Central memory CD8-positive, alpha-beta T cell (primary cell): ENCODE results near the gene FAM151A.

Experiments
- ATAC-seq: fragments of 150-1000 bp; cut with Tn5 transposase; replicated peaks from 2 replicates; pipeline ENCODE4 v1.10.0; 2022; ENCODE audit warnings: mild to moderate bottlenecking, moderate FRiP score, moderate number of reproducible peaks; ENCODE audit not compliant: poor library complexity, severe bottlenecking; ENCODE audit errors: extremely low read depth
- DNase-seq, 2 donors: peaks; one replicate each; pipeline ENCODE4 v3.0.0; 2021; ENCODE audit warnings: low spot score in 2 of 2
- H3K27ac Mint-ChIP-seq: one replicate; pipeline ENCODE4 v1.8.0; 2022; ENCODE audit warnings: low read depth, mild to moderate bottlenecking, moderate library complexity, mixed read lengths
- H3K27me3 Mint-ChIP-seq: one replicate; pipeline ENCODE4 v1.8.0; 2022; ENCODE audit warnings: mixed read lengths
- H3K36me3 Mint-ChIP-seq: one replicate; pipeline ENCODE4 v1.8.0; 2022; ENCODE audit warnings: mild to moderate bottlenecking, moderate library complexity, mixed read lengths; ENCODE audit not compliant: insufficient read depth
- H3K4me1 Mint-ChIP-seq: one replicate; pipeline ENCODE4 v1.8.0; 2022; ENCODE audit warnings: mixed read lengths
- H3K4me3 Mint-ChIP-seq: one replicate; pipeline ENCODE4 v1.8.0; 2022; ENCODE audit warnings: mild to moderate bottlenecking, moderate library complexity, mixed read lengths
- H3K9me3 Mint-ChIP-seq: one replicate; pipeline ENCODE4 v1.8.0; 2022; ENCODE audit warnings: mixed read lengths

Gene FAM151A

DNA sequence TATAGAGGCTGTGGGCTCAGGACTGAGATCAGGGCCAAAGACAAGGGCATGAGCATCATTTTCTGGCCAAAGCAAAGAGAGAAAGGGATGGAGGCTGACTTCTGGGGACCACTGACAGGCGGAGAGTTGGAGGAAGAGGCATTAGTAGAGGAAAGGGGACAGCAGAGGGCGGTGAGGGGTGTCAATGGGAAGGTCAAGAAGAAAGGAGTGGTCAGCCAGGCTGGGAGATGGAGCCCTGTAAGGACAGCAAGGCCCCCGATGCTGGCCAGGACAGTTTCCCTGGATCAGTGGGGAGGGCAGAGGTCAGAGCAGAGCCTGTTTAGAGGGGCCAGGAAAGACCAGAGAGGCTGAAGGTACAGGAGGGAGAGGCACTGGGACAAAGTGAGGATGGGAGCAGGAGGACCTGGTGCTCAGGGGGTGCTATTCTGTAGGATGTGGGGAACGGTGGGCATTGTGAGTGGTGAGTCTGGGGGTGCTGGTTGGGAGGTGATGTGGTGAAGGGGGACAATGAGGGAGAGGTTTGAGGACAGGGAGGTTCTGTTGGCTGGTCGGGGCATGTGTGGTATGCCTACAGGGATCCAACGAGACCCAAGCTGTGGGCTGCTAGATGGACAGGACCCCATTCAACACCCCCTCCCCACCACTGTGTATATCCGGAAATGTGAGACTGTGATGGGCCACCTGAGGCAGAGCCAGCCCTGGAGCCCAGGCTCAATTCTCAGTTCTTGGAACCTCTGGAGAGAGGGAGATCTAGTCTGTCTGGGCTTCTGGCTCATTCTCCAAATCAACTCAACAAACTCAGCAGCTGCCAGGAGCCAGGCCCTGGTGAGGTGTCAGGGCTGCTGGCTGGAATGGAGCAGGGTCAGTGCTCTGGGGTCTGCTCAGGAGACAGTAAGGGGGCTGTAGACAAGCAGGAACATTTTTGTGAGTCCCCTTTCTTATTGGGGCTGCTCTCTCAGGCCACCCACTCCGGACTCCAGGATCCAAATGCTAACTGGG lies 1.4 kb upstream of the FAM151A start:
- ATAC-seq = no peak
- DNase-seq = no peak
- H3K27me3 Mint-ChIP-seq = peaks cover 51% of the 10 kb centered on the region

GRCh38 chr1:54619749-54620148 lies 3.6 kb downstream of the FAM151A start:
- ATAC-seq (no peak), DNase-seq (no peak)
- H3K27ac Mint-ChIP-seq = no peak overlapping the region
- no peaks in the 10 kb centered on the region for H3K9me3 Mint-ChIP-seq
- H3K36me3 Mint-ChIP-seq = peaks cover 2% of the 10 kb centered on the region
- no peaks in the 10 kb centered on the region for H3K4me1 Mint-ChIP-seq
- peaks cover 57% of the 10 kb centered on the region for H3K27me3 Mint-ChIP-seq
- H3K4me3 Mint-ChIP-seq = no peak overlapping the region

More for the DNA sequence above, 1.4 kb upstream of the FAM151A start:
- H3K4me3 Mint-ChIP-seq = no peak overlapping the region
- no peaks in the 10 kb centered on the region for H3K4me1 Mint-ChIP-seq
- peaks cover 2% of the 10 kb centered on the region for H3K36me3 Mint-ChIP-seq
- H3K27ac Mint-ChIP-seq = no peak overlapping the region
- H3K9me3 Mint-ChIP-seq = no peaks in the 10 kb centered on the region

DNA sequence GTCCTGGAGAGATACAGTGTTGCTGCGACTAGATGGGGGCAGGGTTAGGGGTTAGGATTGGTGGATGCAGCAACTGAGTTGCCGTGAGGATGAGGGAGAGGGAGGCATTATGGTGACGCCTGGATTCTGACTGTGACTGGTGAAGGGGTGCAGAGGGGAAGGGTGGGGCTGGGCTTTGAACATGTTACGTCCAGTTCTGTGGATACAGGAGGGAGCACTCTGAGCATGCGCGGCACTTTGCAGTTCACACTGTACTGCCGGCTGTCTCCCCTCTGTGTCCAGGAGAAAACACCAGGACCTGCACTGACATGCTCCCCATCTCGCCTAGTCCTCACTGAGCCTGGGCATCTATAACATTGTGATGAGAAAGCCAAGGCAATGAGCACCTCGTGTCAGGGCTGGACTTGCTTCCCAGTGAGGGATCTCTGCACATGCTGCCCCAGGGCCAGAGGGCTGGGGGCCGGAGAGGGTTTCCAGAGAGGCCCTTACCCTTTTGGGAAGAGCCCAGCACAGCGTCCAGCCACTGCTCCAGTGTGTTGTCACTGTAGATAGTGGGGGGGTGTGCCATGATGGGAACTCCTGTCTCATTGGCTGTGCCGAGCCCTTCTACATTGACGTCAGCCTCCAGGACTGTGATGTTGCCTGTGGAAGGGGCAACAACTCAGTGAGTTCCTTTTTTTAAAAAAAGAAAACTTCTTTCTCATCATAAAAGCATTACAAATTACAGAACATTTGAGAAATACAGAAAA lies 7.6 kb downstream of the FAM151A start:
- Mint-ChIP-seq H3K36me3 (no peaks in the 10 kb centered on the region), H3K4me3 (no peak overlapping the region), H3K27me3 (peaks cover 31% of the 10 kb centered on the region), H3K27ac (no peak overlapping the region), H3K4me1 (no peaks in the 10 kb centered on the region), H3K9me3 (no peaks in the 10 kb centered on the region)
- no peak for ATAC-seq
- DNase-seq = no peak

- peaks cover 25% of the 10 kb centered on the region for H3K27me3 Mint-ChIP-seq
- H3K36me3 Mint-ChIP-seq = no peaks in the 10 kb centered on the region
- H3K9me3 Mint-ChIP-seq = no peaks in the 10 kb centered on the region
- H3K4me1 Mint-ChIP-seq = no peaks in the 10 kb centered on the region
- no peak for DNase-seq
- H3K4me3 Mint-ChIP-seq = no peak overlapping the region
- H3K27ac Mint-ChIP-seq = no peak overlapping the region
- no peak for ATAC-seq
Observed at GRCh38 chr1:54614563-54614962, 8.8 kb downstream of the FAM151A start.

DNA sequence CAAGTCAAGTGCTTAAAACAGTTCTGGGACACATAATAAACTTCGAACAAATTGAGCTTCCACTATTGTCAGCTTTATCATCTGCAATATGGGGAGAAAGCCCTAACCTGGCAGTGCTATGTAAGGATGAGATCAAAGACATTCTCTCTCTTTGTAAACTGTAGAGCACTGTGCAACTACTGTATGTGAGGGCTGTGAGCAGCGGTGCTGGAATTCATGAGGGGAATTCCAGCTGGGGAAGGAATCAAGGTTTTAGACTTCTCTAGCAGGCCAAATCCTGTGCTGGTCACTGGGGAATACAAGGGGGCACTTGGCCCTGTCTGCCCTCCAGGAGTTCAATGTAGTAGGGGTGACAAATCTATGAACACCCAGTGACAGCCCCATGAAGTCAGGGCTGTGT lies 9.3 kb downstream of the FAM151A start:
- Mint-ChIP-seq H3K4me3 (no peak overlapping the region), H3K27me3 (peaks cover 25% of the 10 kb centered on the region), H3K36me3 (no peaks in the 10 kb centered on the region), H3K9me3 (no peaks in the 10 kb centered on the region), H3K4me1 (no peaks in the 10 kb centered on the region), H3K27ac (no peak overlapping the region)
- no peak for DNase-seq
- ATAC-seq = no peak

GRCh38 chr1:54611621-54612020 lies 11.7 kb downstream of the FAM151A start:
- no peak overlapping the region for H3K4me3 Mint-ChIP-seq
- no peak for ATAC-seq
- no peak for DNase-seq
- H3K27me3 Mint-ChIP-seq = peaks cover 25% of the 10 kb centered on the region
- H3K9me3 Mint-ChIP-seq = no peaks in the 10 kb centered on the region
- no peaks in the 10 kb centered on the region for H3K36me3 Mint-ChIP-seq
- H3K4me1 Mint-ChIP-seq = no peaks in the 10 kb centered on the region
- no peak overlapping the region for H3K27ac Mint-ChIP-seq

- Mint-ChIP-seq H3K27ac (no peak overlapping the region), H3K27me3 (peaks cover 25% of the 10 kb centered on the region), H3K4me3 (no peak overlapping the region)
Observed at GRCh38 chr1:54610601-54611580, 12.4 kb downstream of the FAM151A start.

GRCh38 chr1:54610048-54610447 lies 13.3 kb downstream of the FAM151A start:
- H3K27me3 Mint-ChIP-seq = peaks cover 17% of the 10 kb centered on the region
- H3K36me3 Mint-ChIP-seq = peaks cover 1% of the 10 kb centered on the region
- no peak overlapping the region for H3K27ac Mint-ChIP-seq
- no peak for ATAC-seq
- DNase-seq = no peak
- H3K4me1 Mint-ChIP-seq = peaks cover 4% of the 10 kb centered on the region
- no peaks in the 10 kb centered on the region for H3K9me3 Mint-ChIP-seq
- no peak overlapping the region for H3K4me3 Mint-ChIP-seq

More at GRCh38 chr1:54610601-54611580, 12.4 kb downstream of the FAM151A start:
- H3K9me3 Mint-ChIP-seq = no peaks in the 10 kb centered on the region
- ATAC-seq (no peak), DNase-seq (no peak)
- peaks cover 1% of the 10 kb centered on the region for H3K36me3 Mint-ChIP-seq
- H3K4me1 Mint-ChIP-seq = no peaks in the 10 kb centered on the region

DNA sequence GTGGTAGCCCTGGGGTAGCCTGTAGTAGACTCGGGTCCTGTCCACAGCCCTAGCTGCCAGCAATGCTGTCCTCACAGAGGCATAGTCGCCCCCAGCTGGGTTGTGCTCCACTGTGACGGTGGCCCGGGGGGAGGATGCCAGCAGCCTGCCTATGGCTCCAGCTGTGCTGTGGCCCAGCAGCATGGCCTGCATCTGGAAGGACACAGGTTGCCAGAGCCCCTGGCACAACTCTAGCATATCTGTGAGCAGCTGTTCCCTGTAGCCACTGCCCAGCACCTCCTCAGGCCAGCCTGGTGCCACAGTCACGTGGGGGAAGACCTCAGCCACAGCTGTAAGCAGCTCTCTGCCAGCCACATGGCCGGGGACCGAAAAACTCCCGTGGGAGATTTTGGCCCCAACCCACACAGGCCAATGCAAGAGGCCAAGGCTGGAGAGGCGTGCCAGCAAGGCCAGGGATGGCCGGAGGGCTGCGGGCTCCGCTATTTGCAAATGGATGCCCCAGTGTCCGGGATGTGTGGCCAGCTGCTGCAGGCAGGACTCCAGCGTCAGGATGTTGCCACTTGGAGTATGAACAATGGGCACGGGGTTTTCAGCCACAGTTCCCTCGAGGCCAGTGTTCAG lies 13.9 kb downstream of the FAM151A start:
- no peak overlapping the region for H3K27ac Mint-ChIP-seq
- ATAC-seq (no peak), DNase-seq (no peak)
- peaks cover 1% of the 10 kb centered on the region for H3K36me3 Mint-ChIP-seq
- peaks cover 11% of the 10 kb centered on the region for H3K27me3 Mint-ChIP-seq
- no peak overlapping the region for H3K4me3 Mint-ChIP-seq
- no peaks in the 10 kb centered on the region for H3K9me3 Mint-ChIP-seq
- peaks cover 11% of the 10 kb centered on the region for H3K4me1 Mint-ChIP-seq

DNA sequence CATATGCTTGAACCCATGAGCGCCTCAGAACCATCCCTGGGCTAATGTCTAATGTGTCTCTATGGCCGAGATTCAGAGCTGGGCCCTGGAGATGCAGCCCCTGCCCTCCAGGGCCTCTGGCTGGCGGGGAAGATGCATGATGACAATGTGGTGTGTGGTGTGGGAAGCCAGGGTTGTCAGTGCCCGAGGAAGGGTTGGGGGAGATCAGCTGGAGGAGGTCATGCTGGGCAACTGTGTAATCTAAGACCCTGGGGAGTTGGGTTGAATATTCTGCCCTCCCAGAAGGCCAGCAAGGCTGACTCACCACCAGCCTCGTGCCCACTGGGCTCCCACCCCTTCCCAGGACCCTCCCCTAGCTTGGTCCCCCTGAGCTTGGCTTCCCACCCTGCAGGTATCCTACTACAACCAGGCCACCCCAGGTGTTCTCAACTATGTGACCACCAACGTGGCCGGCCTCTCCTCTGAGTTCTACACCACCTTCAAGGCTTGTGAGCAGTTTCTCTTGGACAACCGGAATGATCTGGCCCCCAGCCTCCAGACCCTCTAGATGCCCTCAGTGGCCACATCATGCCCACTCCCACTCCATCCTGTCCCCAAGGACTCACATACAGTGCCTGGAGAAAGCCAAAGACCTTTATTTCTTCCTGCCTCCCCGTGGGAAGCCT lies 14.6 kb downstream of the FAM151A start:
- no peak overlapping the region for H3K27ac Mint-ChIP-seq

DNA sequence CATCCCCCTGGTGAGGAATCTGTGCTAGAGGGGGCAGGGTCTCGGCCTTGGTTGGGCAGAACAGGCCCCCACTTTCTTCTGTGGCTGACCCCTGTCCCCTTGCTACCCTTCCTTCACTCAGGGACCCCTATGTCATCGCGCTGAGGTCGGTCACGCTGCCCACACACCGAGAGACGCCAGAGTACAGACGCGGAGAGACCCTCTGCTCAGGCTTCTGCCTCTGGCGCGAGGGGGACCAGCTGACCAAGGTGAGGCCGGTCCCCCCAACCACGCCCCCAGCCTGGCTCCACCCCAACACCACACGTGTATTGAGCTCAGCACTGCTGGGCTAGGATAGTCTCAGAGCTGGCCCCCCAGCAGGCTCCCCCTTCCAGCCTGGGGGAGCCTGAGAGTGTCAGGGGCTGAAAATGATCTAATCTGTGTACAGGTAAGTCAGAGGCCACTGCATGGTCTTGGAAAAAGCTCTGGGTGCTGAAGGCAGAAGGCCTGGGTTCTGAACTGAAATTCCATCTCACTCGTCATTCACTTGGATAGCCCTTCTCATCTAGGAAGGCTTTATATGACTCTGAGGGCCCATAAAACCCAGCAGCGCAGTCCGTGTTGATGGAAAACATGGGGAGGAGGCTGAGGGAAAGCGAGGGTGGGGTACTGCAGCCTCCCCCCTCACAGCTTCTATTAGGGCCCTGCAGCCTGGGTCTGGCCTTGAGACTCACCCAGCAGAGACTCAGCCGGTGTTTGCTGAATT lies 15.3 kb downstream of the FAM151A start:
- Mint-ChIP-seq H3K27ac (no peak overlapping the region), H3K4me3 (no peak overlapping the region), H3K36me3 (peaks cover 1% of the 10 kb centered on the region), H3K4me1 (peaks cover 15% of the 10 kb centered on the region), H3K27me3 (peaks cover 9% of the 10 kb centered on the region), H3K9me3 (no peaks in the 10 kb centered on the region)
- no peak for ATAC-seq
- DNase-seq = no peak

More for the DNA sequence above, 14.6 kb downstream of the FAM151A start:
- DNase-seq (no peak), ATAC-seq (no peak)
- Mint-ChIP-seq H3K27me3 (peaks cover 9% of the 10 kb centered on the region), H3K4me1 (peaks cover 15% of the 10 kb centered on the region), H3K9me3 (no peaks in the 10 kb centered on the region), H3K4me3 (no peak overlapping the region), H3K36me3 (peaks cover 1% of the 10 kb centered on the region)
